Lower lobe of right lung (tissue), 2 donors: ENCODE results near the gene NOSTRIN. TPM values are rescaled to one million over a fixed set of nuclear protein-coding genes. Genes with fewer than 3 reads are reported as not detected.

Experiments
- ATAC-seq, 2 donors: fragments of 200-7000 bp; cut with Tn5 transposase; one replicate each; pipeline ENCODE4 v1.9.1; 2020 to 2022; ENCODE audit warnings: mild to moderate bottlenecking in 2 of 2, moderate library complexity in 2 of 2
- DNase-seq: peaks from one replicate; pipeline ENCODE4 v3.0.0-alpha.2; 2020
- H3K27ac ChIP-seq: fragments of 200-600 bp; one replicate; pipeline ENCODE4 v1.8.0; 2022
- H3K27me3 ChIP-seq: fragments of 200-600 bp; one replicate; pipeline ENCODE4 v1.8.0; 2022; ENCODE audit warnings: low read depth
- H3K36me3 ChIP-seq: fragments of 200-600 bp; one replicate; pipeline ENCODE4 v1.8.0; 2022; ENCODE audit warnings: mild to moderate bottlenecking
- H3K4me1 ChIP-seq: fragments of 200-600 bp; one replicate; pipeline ENCODE4 v1.8.0; 2022
- H3K4me3 ChIP-seq: fragments of 200-600 bp; one replicate; pipeline ENCODE4 v1.8.0; 2022; ENCODE audit warnings: mild to moderate bottlenecking
- H3K9me3 ChIP-seq: fragments of 200-600 bp; one replicate; pipeline ENCODE4 v1.8.0; 2022
- intact Hi-C: fragments of 100-400 bp; cut with DNase I; formaldehyde crosslinking; loops from one replicate; pipeline ENCODE4 v1.11.0; 2022
- total RNA-seq: library from RNA; stranded (reverse); fragmentation: NEBNext Ultra II Directional; extraction: Animal tissue kit (Norgen Biotek cat#: 25700); gene quantifications from one replicate; pipeline ENCODE4 v1.2.1, GENCODE V29; 2021
- TF ChIP-seq, protein P1 (sequence below): fragments of 200-600 bp; IDR thresholded peaks from one replicate; pipeline ENCODE4 v1.8.0; 2022; ENCODE audit warnings: antibody characterized with exemption, mild to moderate bottlenecking
- donor health status: DM: no; HTN: yes; CAD: no; lungs with severe emphysema.

The NOSTRIN gene
- total RNA-seq, 1 donor from 2014 or later = 45.2 TPM

DNA sequence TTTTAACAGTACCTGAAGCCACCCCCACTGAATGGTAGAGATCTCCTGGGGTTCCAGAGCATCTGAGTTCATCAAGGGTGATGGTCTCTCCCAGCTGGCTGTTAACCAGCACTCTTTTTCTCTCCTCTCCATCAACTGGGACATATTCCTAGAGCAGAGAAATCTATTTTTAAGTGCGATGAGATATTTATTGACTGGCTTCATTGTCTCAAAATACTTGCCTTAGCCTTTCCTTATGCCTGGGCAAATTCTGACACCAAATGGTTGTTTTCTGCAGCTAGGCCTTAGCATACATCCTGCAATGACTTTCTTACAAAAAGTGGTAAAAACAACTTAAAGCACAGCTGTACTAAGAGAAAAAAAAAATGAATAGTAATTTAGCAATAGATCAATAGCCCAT is 19.6 kb downstream of the NOSTRIN start:
- intact Hi-C loops = no loop called here
- Histone ChIP-seq H3K27me3 (no peaks in the 10 kb centered on the region), H3K9me3 (no peaks in the 10 kb centered on the region), H3K36me3 (no peaks in the 10 kb centered on the region), H3K27ac (no peak overlapping the region), H3K4me1 (no peaks in the 10 kb centered on the region), H3K4me3 (no peak overlapping the region)
- ATAC-seq (no peak), DNase-seq (no peak)
- TF ChIP-seq, protein P1, sequence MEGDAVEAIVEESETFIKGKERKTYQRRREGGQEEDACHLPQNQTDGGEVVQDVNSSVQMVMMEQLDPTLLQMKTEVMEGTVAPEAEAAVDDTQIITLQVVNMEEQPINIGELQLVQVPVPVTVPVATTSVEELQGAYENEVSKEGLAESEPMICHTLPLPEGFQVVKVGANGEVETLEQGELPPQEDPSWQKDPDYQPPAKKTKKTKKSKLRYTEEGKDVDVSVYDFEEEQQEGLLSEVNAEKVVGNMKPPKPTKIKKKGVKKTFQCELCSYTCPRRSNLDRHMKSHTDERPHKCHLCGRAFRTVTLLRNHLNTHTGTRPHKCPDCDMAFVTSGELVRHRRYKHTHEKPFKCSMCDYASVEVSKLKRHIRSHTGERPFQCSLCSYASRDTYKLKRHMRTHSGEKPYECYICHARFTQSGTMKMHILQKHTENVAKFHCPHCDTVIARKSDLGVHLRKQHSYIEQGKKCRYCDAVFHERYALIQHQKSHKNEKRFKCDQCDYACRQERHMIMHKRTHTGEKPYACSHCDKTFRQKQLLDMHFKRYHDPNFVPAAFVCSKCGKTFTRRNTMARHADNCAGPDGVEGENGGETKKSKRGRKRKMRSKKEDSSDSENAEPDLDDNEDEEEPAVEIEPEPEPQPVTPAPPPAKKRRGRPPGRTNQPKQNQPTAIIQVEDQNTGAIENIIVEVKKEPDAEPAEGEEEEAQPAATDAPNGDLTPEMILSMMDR = no peak

DNA sequence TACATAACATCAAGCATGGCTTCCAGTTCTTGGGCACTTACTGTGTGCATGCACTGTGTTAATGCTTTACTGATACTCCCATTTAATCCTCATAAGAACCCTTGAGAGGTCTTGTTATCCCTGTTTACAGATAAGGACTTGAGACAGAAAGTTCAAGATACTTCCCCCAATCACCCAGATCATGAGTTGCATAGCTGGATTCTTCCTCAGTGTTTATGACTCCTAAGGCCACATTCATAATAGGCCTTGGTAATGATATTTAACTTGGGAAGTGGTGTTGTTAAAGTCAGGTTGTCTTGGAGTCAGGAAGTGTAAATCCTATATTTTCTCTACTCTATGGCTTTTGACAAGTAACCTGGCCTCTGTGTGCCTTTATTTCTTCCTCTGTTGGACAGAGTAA is 22.7 kb downstream of the NOSTRIN start:
- H3K4me3 ChIP-seq = no peak overlapping the region
- H3K36me3 ChIP-seq = peaks cover 16% of the 10 kb centered on the region
- H3K27ac ChIP-seq = no peak overlapping the region
- intact Hi-C loops = no loop called here
- TF ChIP-seq, protein P1 = no peak
- no peaks in the 10 kb centered on the region for H3K9me3 ChIP-seq
- no peaks in the 10 kb centered on the region for H3K4me1 ChIP-seq
- DNase-seq (no peak), ATAC-seq (no peak)
- H3K27me3 ChIP-seq = no peaks in the 10 kb centered on the region

DNA sequence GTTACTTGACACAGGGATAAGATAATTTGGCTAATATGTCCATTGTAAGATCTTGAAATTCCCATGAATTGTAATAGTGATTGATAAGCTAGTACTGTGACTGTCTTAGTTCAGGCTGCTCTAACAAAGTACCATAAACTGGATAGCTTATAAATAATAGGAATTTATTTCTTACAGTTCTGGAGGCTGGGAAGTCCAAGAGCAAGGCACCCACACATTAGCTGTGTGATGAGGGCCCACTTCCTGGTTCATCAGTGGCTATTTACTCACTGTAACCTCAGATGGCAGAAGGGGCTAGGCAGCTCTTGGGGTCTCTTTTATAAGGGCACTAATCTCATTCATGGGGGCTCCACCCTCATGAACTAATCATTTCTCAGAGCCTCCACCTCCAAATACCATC is 28.5 kb downstream of the NOSTRIN start:
- peaks cover 42% of the 10 kb centered on the region for H3K36me3 ChIP-seq
- no peak overlapping the region for H3K27ac ChIP-seq
- no peak overlapping the region for H3K4me3 ChIP-seq
- H3K27me3 ChIP-seq = no peaks in the 10 kb centered on the region
- no peaks in the 10 kb centered on the region for H3K4me1 ChIP-seq
- DNase-seq (no peak), ATAC-seq (no peak)
- H3K9me3 ChIP-seq = no peaks in the 10 kb centered on the region
- TF ChIP-seq, protein P1 = no peak
- intact Hi-C loops = no loop called here

DNA sequence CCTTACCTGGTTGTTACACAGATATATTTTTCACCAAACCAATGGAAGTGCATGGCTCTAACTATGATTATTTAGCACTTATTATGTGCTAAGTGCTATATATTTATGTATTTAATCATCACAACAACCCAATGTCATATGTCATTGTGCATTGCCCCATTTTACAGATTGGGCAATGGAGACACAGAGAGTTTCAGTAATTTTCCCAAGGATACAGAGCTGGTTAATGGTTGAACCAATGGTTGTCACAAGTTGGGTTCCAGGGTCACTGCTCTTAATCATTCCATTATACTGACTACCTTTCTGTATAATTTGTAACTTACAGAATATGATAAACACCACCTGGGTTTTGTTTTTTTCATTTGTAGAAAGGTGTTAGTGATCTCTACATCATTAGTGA is 29.2 kb downstream of the NOSTRIN start:
- intact Hi-C loops = no loop called here
- no peak overlapping the region for H3K4me3 ChIP-seq
- DNase-seq = no peak
- no peaks in the 10 kb centered on the region for H3K27me3 ChIP-seq
- TF ChIP-seq, protein P1 = no peak
- no peak overlapping the region for H3K27ac ChIP-seq
- ATAC-seq = no peak
- peaks cover 49% of the 10 kb centered on the region for H3K36me3 ChIP-seq
- no peaks in the 10 kb centered on the region for H3K9me3 ChIP-seq
- H3K4me1 ChIP-seq = no peaks in the 10 kb centered on the region

DNA sequence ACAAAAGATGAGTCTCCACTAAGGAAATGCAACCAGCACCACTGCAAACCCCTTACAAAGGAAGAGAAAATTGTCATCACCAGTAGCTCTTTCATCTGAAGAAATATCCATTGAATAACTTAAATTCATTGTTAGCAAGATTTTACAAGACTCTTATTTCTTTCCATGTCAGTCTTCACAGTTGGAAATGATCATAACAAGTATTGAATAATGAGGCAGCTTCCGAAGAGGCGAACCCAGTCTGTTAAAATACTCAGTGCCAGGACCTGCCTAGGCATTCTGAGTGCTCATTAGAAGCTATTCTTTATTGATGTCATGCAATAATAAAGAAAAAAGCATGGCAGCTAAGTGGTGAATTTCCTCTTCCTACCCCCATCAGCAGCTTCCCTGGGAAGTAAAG is 33.5 kb downstream of the NOSTRIN start:
- peaks cover 41% of the 10 kb centered on the region for H3K36me3 ChIP-seq
- intact Hi-C loops = no loop called here
- DNase-seq = no peak
- H3K4me3 ChIP-seq = no peak overlapping the region
- no peak for ATAC-seq
- TF ChIP-seq, protein P1 = no peak
- H3K4me1 ChIP-seq = no peaks in the 10 kb centered on the region
- no peaks in the 10 kb centered on the region for H3K27me3 ChIP-seq
- no peak overlapping the region for H3K27ac ChIP-seq
- no peaks in the 10 kb centered on the region for H3K9me3 ChIP-seq

DNA sequence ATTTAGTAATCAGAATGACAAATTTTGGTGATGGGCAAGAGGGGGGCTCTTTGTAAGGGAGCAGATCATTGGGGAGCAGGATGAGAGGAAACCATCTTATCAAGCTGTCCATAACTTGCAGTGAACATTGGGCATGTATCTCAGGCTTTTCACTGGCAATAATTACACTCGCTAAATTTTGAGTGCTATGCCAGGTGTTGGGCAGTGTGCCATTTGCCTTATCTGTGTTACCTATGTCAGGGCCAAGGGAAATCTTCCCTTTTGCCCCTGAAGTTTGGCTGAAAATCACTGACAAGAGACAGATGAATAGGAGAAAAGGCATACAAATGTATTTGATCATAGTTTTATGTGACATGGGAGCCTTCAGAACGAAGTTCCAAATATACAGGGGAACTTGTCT is 39.0 kb downstream of the NOSTRIN start:
- intact Hi-C loops = no loop called here
- TF ChIP-seq, protein P1 = no peak
- Histone ChIP-seq H3K4me3 (no peak overlapping the region), H3K36me3 (peaks cover 14% of the 10 kb centered on the region), H3K27me3 (no peaks in the 10 kb centered on the region), H3K4me1 (no peaks in the 10 kb centered on the region), H3K27ac (no peak overlapping the region), H3K9me3 (no peaks in the 10 kb centered on the region)
- ATAC-seq = no peak
- DNase-seq = no peak
